ENCODE results near the gene PLXNA1. TPM values are rescaled to one million over a fixed set of nuclear protein-coding genes. Genes with fewer than 3 reads are reported as not detected.

Gene PLXNA1
- total RNA-seq, 1 experiment from 2014 or later = 30.3 TPM

DNA sequence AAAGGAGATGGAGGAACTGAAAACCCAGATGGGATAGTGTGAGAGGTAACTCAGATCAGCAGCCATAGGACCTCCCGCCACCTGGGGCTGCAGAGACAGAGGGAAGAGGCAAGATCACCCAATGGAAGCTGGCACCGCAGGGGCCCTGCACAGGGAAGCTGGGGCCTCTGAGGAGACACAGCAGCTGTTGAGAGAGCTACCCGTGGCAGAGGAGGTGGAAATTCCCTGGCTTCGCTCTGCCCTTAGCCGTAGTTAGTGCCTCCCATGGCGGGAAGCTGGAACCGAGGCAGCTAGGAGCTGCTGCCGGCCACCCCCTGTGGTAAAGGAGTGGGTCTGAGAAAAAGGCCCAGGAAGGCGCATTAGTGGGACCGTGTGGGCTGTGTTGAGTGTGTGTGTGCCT is 18.0 kb upstream of the PLXNA1 start (continued):
- TF ChIP-seq, protein P1, sequence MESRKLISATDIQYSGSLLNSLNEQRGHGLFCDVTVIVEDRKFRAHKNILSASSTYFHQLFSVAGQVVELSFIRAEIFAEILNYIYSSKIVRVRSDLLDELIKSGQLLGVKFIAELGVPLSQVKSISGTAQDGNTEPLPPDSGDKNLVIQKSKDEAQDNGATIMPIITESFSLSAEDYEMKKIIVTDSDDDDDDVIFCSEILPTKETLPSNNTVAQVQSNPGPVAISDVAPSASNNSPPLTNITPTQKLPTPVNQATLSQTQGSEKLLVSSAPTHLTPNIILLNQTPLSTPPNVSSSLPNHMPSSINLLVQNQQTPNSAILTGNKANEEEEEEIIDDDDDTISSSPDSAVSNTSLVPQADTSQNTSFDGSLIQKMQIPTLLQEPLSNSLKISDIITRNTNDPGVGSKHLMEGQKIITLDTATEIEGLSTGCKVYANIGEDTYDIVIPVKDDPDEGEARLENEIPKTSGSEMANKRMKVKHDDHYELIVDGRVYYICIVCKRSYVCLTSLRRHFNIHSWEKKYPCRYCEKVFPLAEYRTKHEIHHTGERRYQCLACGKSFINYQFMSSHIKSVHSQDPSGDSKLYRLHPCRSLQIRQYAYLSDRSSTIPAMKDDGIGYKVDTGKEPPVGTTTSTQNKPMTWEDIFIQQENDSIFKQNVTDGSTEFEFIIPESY (IDR thresholded peaks at IDR 0.05; ENCODE audit: extremely low read depth, insufficient replicate concordance, low read length) = no peak
- no peak for TF ChIP-seq RAD21 (IDR thresholded peaks at IDR 0.05; ENCODE audit: low read depth)
- TF ChIP-seq ZFX (IDR thresholded peaks at IDR 0.05) = no peak
- no peak for TF ChIP-seq FOSL1 (IDR thresholded peaks at IDR 0.05; ENCODE audit: low read depth)
- no peak for TF ChIP-seq EZH2 (IDR thresholded peaks at IDR 0.05)
- TF ChIP-seq SRF (IDR thresholded peaks at IDR 0.05; ENCODE audit: low read depth) = no peak

DNA sequence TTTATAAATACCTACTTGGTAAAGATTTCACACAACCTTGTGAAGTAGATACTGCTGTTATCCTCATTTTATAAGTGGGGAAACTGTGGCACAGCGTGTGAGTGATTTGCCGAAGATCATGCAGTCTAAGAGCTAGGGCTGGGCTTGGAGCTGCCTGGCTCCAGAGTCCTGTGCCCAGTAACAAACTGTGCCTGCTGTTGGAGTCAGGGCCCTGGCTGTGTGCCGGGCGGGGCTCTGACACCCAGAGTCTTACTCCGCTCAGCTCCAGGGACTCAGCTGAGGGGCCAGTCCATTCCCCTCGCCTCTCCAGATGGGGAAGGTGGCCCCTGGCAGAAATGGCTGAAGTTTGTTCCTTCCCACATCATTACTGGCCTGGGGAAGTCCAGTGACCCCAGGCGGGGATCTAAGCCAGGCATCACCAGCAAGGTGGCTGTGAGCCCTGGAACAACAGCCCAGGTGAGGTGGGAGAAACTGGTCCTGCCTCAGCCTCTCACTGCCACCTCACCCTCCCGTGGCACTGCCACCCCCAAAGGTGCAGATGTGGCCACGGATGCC is 17.3 kb upstream of the PLXNA1 start:
- H3K79me2 ChIP-seq (ENCODE audit: insufficient read depth, low read length) = no peaks in the 10 kb centered on the region
- TF ChIP-seq JUND (IDR thresholded peaks at IDR 0.05) (no peak), EZH2phosphoT487 (IDR thresholded peaks at IDR 0.05; ENCODE audit: borderline replicate concordance) (no peak)
- H3K4me3 ChIP-seq (replicated peaks in 1 of 2; ENCODE audit: low read depth in 1 of 2, low read length in 2 of 2) = no peak overlapping the region
- no peak overlapping the region for H2AFZ ChIP-seq (ENCODE audit: low read depth, low read length, poor library complexity, severe bottlenecking)
- no peaks in the 10 kb centered on the region for H4K20me1 ChIP-seq (ENCODE audit: insufficient read depth)
- no peaks in the 10 kb centered on the region; the same call in 1 of the 2 replicates for H3K27me3 ChIP-seq (ENCODE audit: insufficient read depth, low read length)
- intact Hi-C loops (cut with micrococcal nuclease) = no loop called here
- ATAC-seq = no peak
- BruUV-seq (replicated peaks) = no TSS peak
- CTCF ChIA-PET = no interaction called here
- RAD21 ChIA-PET (ENCODE audit: low non-redundant PET in 1 of 2, low total read pairs in 2 of 2, uncharacterized antibody in 2 of 2, unreplicated experiment in 2 of 2) = no interaction called here
- no peaks in the 10 kb centered on the region for H3K9me2 ChIP-seq (ENCODE audit: insufficient read depth)
- H3K9me3 ChIP-seq (ENCODE audit: control insufficient read depth in 1 of 2, insufficient read depth in 1 of 2, low read depth in 1 of 2, low read length in 2 of 2) = no peaks in the 10 kb centered on the region
- no peak overlapping the region for H3K27ac ChIP-seq (ENCODE audit: low read depth, low read length)
- H3K4me1 ChIP-seq (ENCODE audit: control insufficient read depth in 1 of 2, insufficient read depth in 2 of 2, low read length in 2 of 2) = no peaks in the 10 kb centered on the region
- H3K9ac ChIP-seq (ENCODE audit: low read length) = no peak overlapping the region
- H3K4me2 ChIP-seq (ENCODE audit: low read length) = no peak overlapping the region
- POLR2A ChIA-PET = no interaction called here
- H3K36me3 ChIP-seq (ENCODE audit: control insufficient read depth in 1 of 2, insufficient read depth in 2 of 2, low read length in 2 of 2) = no peaks in the 10 kb centered on the region
- no peak for DNase-seq (ENCODE audit: low read depth, low spot score)
